Cerebellar cortex (tissue), 1 donor: ENCODE results near the gene CTCF.
"Not testable (repeated sequence)": the region's sequence is repeated elsewhere in the genome, so short reads cannot be mapped to it uniquely, and the experiment has no call there.

Source experiments
- DNase-seq: peaks from one replicate; pipeline ENCODE4 v3.0.0-alpha.2; 2015; ENCODE audit warnings: low spot score

CTCF gene

GRCh38 chr16:67562526-67562917 is at the start of gene CTCF:
TSS of gene CTCF (plus strand) at chr16:67562526. CDS start at chr16:67610833, 48,307 bp downstream.
- peak; percentile 70 for DNase-seq

GRCh38 chr16:67513892-67514291 is 48.4 kb upstream of the CTCF start:
- not testable (repeated sequence) for DNase-seq

GRCh38 chr16:67514382-67514828 is 47.9 kb upstream of the CTCF start:
- DNase-seq = peak; percentile 78

GRCh38 chr16:67516296-67517154 is 45.8 kb upstream of the CTCF start:
- DNase-seq = no peak

GRCh38 chr16:67517155-67517445 is 45.2 kb upstream of the CTCF start:
- DNase-seq = no peak

- DNase-seq = no peak
Observed at GRCh38 chr16:67517661-67518423, 44.5 kb upstream of the CTCF start.

- no peak for DNase-seq
Observed at GRCh38 chr16:67518676-67519075, 43.6 kb upstream of the CTCF start.

- no peak for DNase-seq
Observed at GRCh38 chr16:67519242-67519641, 43.1 kb upstream of the CTCF start.

GRCh38 chr16:67521095-67521804 is 41.1 kb upstream of the CTCF start:
- peak; percentile 96 for DNase-seq

GRCh38 chr16:67525176-67525860 is 37.0 kb upstream of the CTCF start:
- DNase-seq = no peak

- DNase-seq = no peak
Observed at GRCh38 chr16:67526149-67526791, 36.1 kb upstream of the CTCF start.

- DNase-seq = peak; percentile 66
Observed at GRCh38 chr16:67528222-67528869, 34.0 kb upstream of the CTCF start, which contains the start of gene RIPOR1. TSS of gene RIPOR1 (plus strand) at chr16:67528829. CDS start at chr16:67538447, 9,618 bp downstream.

GRCh38 chr16:67528870-67529581 is 33.3 kb upstream of the CTCF start:
- no peak for DNase-seq

- no peak for DNase-seq
Observed at GRCh38 chr16:67529582-67530012, 32.7 kb upstream of the CTCF start.

GRCh38 chr16:67530013-67530939 is 32.0 kb upstream of the CTCF start:
- no peak for DNase-seq

GRCh38 chr16:67531247-67531646 is 31.1 kb upstream of the CTCF start:
- DNase-seq = no peak

GRCh38 chr16:67533024-67533560 is 29.2 kb upstream of the CTCF start:
- no peak for DNase-seq

- DNase-seq = not testable (repeated sequence)
Observed at GRCh38 chr16:67533987-67534386, 28.3 kb upstream of the CTCF start.

GRCh38 chr16:67534431-67534830 is 27.9 kb upstream of the CTCF start:
- no peak for DNase-seq
